Activated CD8-positive, alpha-beta T cell treated with anti-CD3 and anti-CD28 coated beads, Interleukin-2, amount 10 ng/mL, durations not matched to agents 7 days and 5 days (primary cell): ENCODE data around the gene PSMD13. TPM values are rescaled to one million over a fixed set of nuclear protein-coding genes. Genes with fewer than 3 reads are reported as not detected.

Experiments
- ATAC-seq: fragments of 150-1000 bp; cut with Tn5 transposase; one replicate; pipeline ENCODE4 v1.10.0; 2021; ENCODE audit warnings: moderate library complexity
- CTCF ChIA-PET: fragments of 350-600 bp; sonication (Branson Sonifier 250); formaldehyde crosslinking; loops from one replicate; lab custom pipeline; 2021; ENCODE audit warnings: antibody characterized with exemption; lab: Charles Lee
- POLR2A ChIA-PET: fragments of 350-600 bp; sonication (Branson Sonifier 250); formaldehyde crosslinking; loops from one replicate; lab custom pipeline; 2021; ENCODE audit warnings: antibody characterized with exemption; lab: Charles Lee
- DNase-seq: peaks from one replicate; pipeline ENCODE4 v3.0.0-alpha.2; 2020
- H3K27ac Mint-ChIP-seq: one replicate; pipeline ENCODE4 v1.8.0; 2021; ENCODE audit warnings: mild to moderate bottlenecking, mixed read lengths
- H3K27me3 Mint-ChIP-seq: one replicate; pipeline ENCODE4 v1.8.0; 2021; ENCODE audit warnings: low read depth, mixed read lengths
- H3K36me3 Mint-ChIP-seq: one replicate; pipeline ENCODE4 v1.8.0; 2021; ENCODE audit warnings: low read depth, mixed read lengths
- H3K4me1 Mint-ChIP-seq: one replicate; pipeline ENCODE4 v1.8.0; 2021; ENCODE audit warnings: low read depth, mixed read lengths
- H3K4me3 Mint-ChIP-seq: one replicate; pipeline ENCODE4 v1.8.0; 2021; ENCODE audit warnings: mild to moderate bottlenecking, mixed read lengths
- H3K9me3 Mint-ChIP-seq: one replicate; pipeline ENCODE4 v1.8.0; 2022; ENCODE audit warnings: mixed read lengths; ENCODE audit not compliant: insufficient read depth
- total RNA-seq, 2 experiments: library from RNA; stranded (reverse); gene quantifications; one replicate each; pipeline ENCODE4 v1.2.3, GENCODE V29; 2021

Gene PSMD13
- total RNA-seq, 2 experiments from 2014 or later: 164 to 173 TPM

GRCh38 chr11:279966-280705 lies 43.4 kb downstream of the PSMD13 start:
- ATAC-seq (peak; percentile 28), DNase-seq (peak; percentile 68)
- Mint-ChIP-seq H3K27ac (peak overlapping the region; percentile 90), H3K4me3 (peak overlapping the region; percentile 84), H3K36me3 (peaks cover 73% of the 10 kb centered on the region), H3K9me3 (peaks cover 9% of the 10 kb centered on the region), H3K4me1 (peaks cover 55% of the 10 kb centered on the region), H3K27me3 (peaks cover 9% of the 10 kb centered on the region)
- CTCF ChIA-PET: interaction anchor here (0.9 to 5.7 kb wide), 6 partner anchors 7 to 42 kb away, joined by 3 to 73 read pairs (median 10); partner anchors contain the start of gene PGGHG
- POLR2A ChIA-PET: interaction anchor here (0.6 to 8.3 kb wide), 7 partner anchors 9 to 36 kb away, joined by 3 to 115 read pairs (median 36); partner anchors contain the start of genes IFITM1 and PGGHG

GRCh38 chr11:280706-281485 lies 44.1 kb downstream of the PSMD13 start:
- H3K27ac Mint-ChIP-seq: peak overlapping the region; percentile 89
- CTCF ChIA-PET: interaction anchor here (0.9 to 5.7 kb wide), 7 partner anchors 7 to 169 kb away, joined by 3 to 73 read pairs (median 5); partner anchors contain the start of genes PGGHG and PTDSS2

GRCh38 chr11:281486-282161 lies 44.8 kb downstream of the PSMD13 start:
- Mint-ChIP-seq H3K27me3 (peaks cover 6% of the 10 kb centered on the region), H3K4me1 (peaks cover 65% of the 10 kb centered on the region), H3K27ac (peak overlapping the region; percentile 89), H3K4me3 (peak overlapping the region; percentile 84), H3K9me3 (peaks cover 1% of the 10 kb centered on the region), H3K36me3 (peaks cover 72% of the 10 kb centered on the region)
- ATAC-seq: no peak
- ChIA-PET POLR2A (interaction anchor here (0.7 to 8.3 kb wide), 14 partner anchors 10 to 135 kb away, joined by 3 to 115 read pairs (median 10); partner anchors contain the start of genes BET1L, IFITM1, IFITM2 and IFITM5), CTCF (interaction anchor here (1.0 to 5.7 kb wide), 7 partner anchors 14 to 168 kb away, joined by 3 to 73 read pairs (median 3); partner anchors contain the start of genes PSMD13 and PTDSS2)
- no peak for DNase-seq

More at GRCh38 chr11:280706-281485, 44.1 kb downstream of the PSMD13 start:
- peaks cover 8% of the 10 kb centered on the region for H3K9me3 Mint-ChIP-seq
- H3K27me3 Mint-ChIP-seq: peaks cover 8% of the 10 kb centered on the region
- H3K36me3 Mint-ChIP-seq: peaks cover 77% of the 10 kb centered on the region
- DNase-seq (peak; percentile 63), ATAC-seq (peak; percentile 20)
- POLR2A ChIA-PET: interaction anchor here (0.7 to 8.3 kb wide), 9 partner anchors 10 to 68 kb away, joined by 3 to 115 read pairs (median 30); partner anchors contain the start of genes IFITM1, PGGHG and PSMD13
- H3K4me3 Mint-ChIP-seq: peak overlapping the region; percentile 84
- peaks cover 59% of the 10 kb centered on the region for H3K4me1 Mint-ChIP-seq

GRCh38 chr11:282171-282570 lies 45.4 kb downstream of the PSMD13 start:
- Mint-ChIP-seq H3K27ac (peak overlapping the region; percentile 89), H3K36me3 (peaks cover 71% of the 10 kb centered on the region), H3K27me3 (peaks cover 7% of the 10 kb centered on the region), H3K4me1 (peaks cover 67% of the 10 kb centered on the region), H3K9me3 (no peaks in the 10 kb centered on the region), H3K4me3 (peak overlapping the region; percentile 84)
- ChIA-PET CTCF (interaction anchor here (1.0 to 5.7 kb wide), 5 partner anchors 14 to 45 kb away, joined by 3 to 73 read pairs (median 4); partner anchors contain the start of gene PSMD13), POLR2A (interaction anchor here (1.0 to 8.3 kb wide), 12 partner anchors 10 to 135 kb away, joined by 3 to 115 read pairs (median 10); partner anchors contain the start of genes BET1L, IFITM1, IFITM2 and IFITM5)
- DNase-seq (no peak), ATAC-seq (no peak)

GRCh38 chr11:282630-283360 lies 46.0 kb downstream of the PSMD13 start:
- peaks cover 64% of the 10 kb centered on the region for H3K4me1 Mint-ChIP-seq
- peak overlapping the region; percentile 84 for H3K4me3 Mint-ChIP-seq
- DNase-seq (peak; percentile 49), ATAC-seq (peak; percentile 3)
- peak overlapping the region; percentile 89 for H3K27ac Mint-ChIP-seq
- ChIA-PET POLR2A (interaction anchor here (0.7 to 8.3 kb wide), 15 partner anchors 9 to 134 kb away, joined by 3 to 115 read pairs (median 8); partner anchors contain the start of genes BET1L, IFITM1, IFITM2 and IFITM5), CTCF (interaction anchor here (0.7 to 5.7 kb wide), 9 partner anchors 15 to 75 kb away, joined by 3 to 73 read pairs (median 4); partner anchors contain the start of genes BET1L, PSMD13 and RIC8A)
- peaks cover 68% of the 10 kb centered on the region for H3K36me3 Mint-ChIP-seq
- peaks cover 6% of the 10 kb centered on the region for H3K27me3 Mint-ChIP-seq
- no peaks in the 10 kb centered on the region for H3K9me3 Mint-ChIP-seq

- DNase-seq (peak; percentile 45), ATAC-seq (no peak)
- ChIA-PET CTCF (interaction anchor here (0.7 to 5.7 kb wide), 6 partner anchors 16 to 76 kb away, joined by 3 to 73 read pairs (median 6); partner anchors contain the start of genes BET1L and RIC8A), POLR2A (interaction anchor here (0.7 to 8.3 kb wide), 13 partner anchors 8 to 76 kb away, joined by 3 to 115 read pairs (median 10); partner anchors contain the start of genes BET1L, IFITM1, IFITM5 and PGGHG)
- Mint-ChIP-seq H3K4me1 (peaks cover 62% of the 10 kb centered on the region), H3K36me3 (peaks cover 67% of the 10 kb centered on the region), H3K9me3 (no peaks in the 10 kb centered on the region), H3K27me3 (peaks cover 6% of the 10 kb centered on the region), H3K4me3 (peak overlapping the region; percentile 84), H3K27ac (peak overlapping the region; percentile 89)
Observed at GRCh38 chr11:283405-284104, 46.8 kb downstream of the PSMD13 start.

GRCh38 chr11:284105-285020 lies 47.6 kb downstream of the PSMD13 start:
- peak overlapping the region; percentile 89 for H3K27ac Mint-ChIP-seq
- POLR2A ChIA-PET: interaction anchor here (0.7 to 8.3 kb wide), 13 partner anchors 7 to 77 kb away, joined by 3 to 115 read pairs (median 7); partner anchors contain the start of genes BET1L, IFITM1, IFITM5 and PGGHG

GRCh38 chr11:285021-285893 lies 48.5 kb downstream of the PSMD13 start:
- Mint-ChIP-seq H3K27me3 (peaks cover 6% of the 10 kb centered on the region), H3K9me3 (no peaks in the 10 kb centered on the region), H3K36me3 (peaks cover 71% of the 10 kb centered on the region), H3K27ac (peak overlapping the region; percentile 81), H3K4me3 (peak overlapping the region; percentile 50), H3K4me1 (peaks cover 64% of the 10 kb centered on the region)
- DNase-seq (peak; percentile 20), ATAC-seq (no peak)
- CTCF ChIA-PET: interaction anchor here (1.3 to 7.1 kb wide), 5 partner anchors 19 to 78 kb away, joined by 4 to 76 read pairs (median 6); partner anchors contain the start of genes BET1L and RIC8A
- POLR2A ChIA-PET: interaction anchor here (0.6 to 8.3 kb wide), 8 partner anchors 10 to 78 kb away, joined by 3 to 115 read pairs (median 5); partner anchors contain the start of genes BET1L and RIC8A

More at GRCh38 chr11:284105-285020, 47.6 kb downstream of the PSMD13 start:
- Mint-ChIP-seq H3K36me3 (peaks cover 64% of the 10 kb centered on the region), H3K27me3 (peaks cover 6% of the 10 kb centered on the region), H3K4me1 (peaks cover 59% of the 10 kb centered on the region), H3K4me3 (peak overlapping the region; percentile 84), H3K9me3 (no peaks in the 10 kb centered on the region)
- CTCF ChIA-PET: interaction anchor here (1.1 to 5.7 kb wide), 6 partner anchors 17 to 77 kb away, joined by 3 to 73 read pairs (median 6); partner anchors contain the start of genes BET1L and RIC8A
- DNase-seq (peak; percentile 21), ATAC-seq (no peak)
